ENCODE measurements around the gene L3MBTL4. TPM values are rescaled to one million over a fixed set of nuclear protein-coding genes. Genes with fewer than 3 reads are reported as not detected.

The L3MBTL4 gene
- total and polyA plus RNA-seq, 7 donors = 0.04 to 1.3 (median 0.22) TPM

DNA sequence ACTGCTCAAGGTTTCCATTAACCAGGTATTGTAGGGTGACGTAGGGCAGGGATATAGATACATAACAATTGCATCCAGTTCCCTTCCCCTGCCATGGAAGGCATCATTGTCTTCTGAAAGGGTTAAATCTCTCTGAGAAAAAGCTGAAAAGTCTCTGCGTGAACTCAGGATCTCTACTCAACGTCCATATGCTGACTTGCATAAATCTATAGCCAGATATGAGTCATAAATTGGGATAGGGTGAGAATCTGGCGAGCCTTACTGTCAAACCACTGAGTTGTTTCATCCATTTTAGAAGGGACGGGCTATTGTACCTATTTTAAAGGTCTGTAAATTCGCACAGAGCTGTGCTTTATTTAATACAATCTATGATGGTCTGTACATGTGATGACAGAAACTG, 258.3 kb downstream of the L3MBTL4 start:
- 71 to 74% (median 74%) methylated on average over 6 of the region's 6 CpGs for whole genome bisulfite sequencing, 3 donors
- Histone ChIP-seq H3K4me1 (no peaks in the 10 kb centered on the region), H3K27ac (no peak overlapping the region), H3K4me3 (no peak overlapping the region), H3K27me3 (ENCODE audit: insufficient read depth in 3 of 3, low read length in 2 of 3) (no peaks in the 10 kb centered on the region), H3K9me3 (no peaks in the 10 kb centered on the region), H3K36me3 (ENCODE audit: insufficient read depth in 1 of 2, low read depth in 1 of 2) (no peaks in the 10 kb centered on the region)
- TF ChIP-seq, protein P1, sequence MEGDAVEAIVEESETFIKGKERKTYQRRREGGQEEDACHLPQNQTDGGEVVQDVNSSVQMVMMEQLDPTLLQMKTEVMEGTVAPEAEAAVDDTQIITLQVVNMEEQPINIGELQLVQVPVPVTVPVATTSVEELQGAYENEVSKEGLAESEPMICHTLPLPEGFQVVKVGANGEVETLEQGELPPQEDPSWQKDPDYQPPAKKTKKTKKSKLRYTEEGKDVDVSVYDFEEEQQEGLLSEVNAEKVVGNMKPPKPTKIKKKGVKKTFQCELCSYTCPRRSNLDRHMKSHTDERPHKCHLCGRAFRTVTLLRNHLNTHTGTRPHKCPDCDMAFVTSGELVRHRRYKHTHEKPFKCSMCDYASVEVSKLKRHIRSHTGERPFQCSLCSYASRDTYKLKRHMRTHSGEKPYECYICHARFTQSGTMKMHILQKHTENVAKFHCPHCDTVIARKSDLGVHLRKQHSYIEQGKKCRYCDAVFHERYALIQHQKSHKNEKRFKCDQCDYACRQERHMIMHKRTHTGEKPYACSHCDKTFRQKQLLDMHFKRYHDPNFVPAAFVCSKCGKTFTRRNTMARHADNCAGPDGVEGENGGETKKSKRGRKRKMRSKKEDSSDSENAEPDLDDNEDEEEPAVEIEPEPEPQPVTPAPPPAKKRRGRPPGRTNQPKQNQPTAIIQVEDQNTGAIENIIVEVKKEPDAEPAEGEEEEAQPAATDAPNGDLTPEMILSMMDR (IDR thresholded peaks at IDR 0.05) = no peak
- ATAC-seq (no peak), DNase-seq (no peak)
- intact Hi-C loops (cut with DNase I) = no loop called here

DNA sequence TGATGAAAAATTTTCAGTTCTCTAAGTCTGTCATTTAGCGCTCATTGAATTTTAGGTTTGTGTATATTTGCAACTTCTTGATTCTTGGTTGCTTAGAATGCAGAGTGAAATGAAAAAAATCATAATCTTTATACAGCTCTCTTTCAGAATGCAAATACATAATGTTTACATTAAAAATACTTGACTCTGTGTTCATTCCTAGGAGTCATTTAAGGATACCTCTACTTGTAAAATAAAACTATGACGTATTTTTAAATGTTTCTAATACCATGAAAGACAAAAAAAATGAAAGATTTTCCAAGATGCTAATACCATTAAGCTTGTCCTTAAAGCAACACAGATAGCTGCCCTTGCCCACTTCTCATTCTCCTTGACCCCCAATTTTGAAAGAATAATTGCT, 259.0 kb downstream of the L3MBTL4 start:
- ATAC-seq (no peak), DNase-seq (no peak)
- TF ChIP-seq, protein P1 (IDR thresholded peaks at IDR 0.05) = no peak
- Histone ChIP-seq H3K27me3 (ENCODE audit: insufficient read depth in 3 of 3, low read length in 2 of 3) (no peaks in the 10 kb centered on the region), H3K4me1 (no peaks in the 10 kb centered on the region), H3K4me3 (no peak overlapping the region), H3K27ac (no peak overlapping the region), H3K9me3 (no peaks in the 10 kb centered on the region), H3K36me3 (ENCODE audit: insufficient read depth in 1 of 2, low read depth in 1 of 2) (no peaks in the 10 kb centered on the region)
- WGBS, 3 donors = 86 to 87% (median 87%) methylated on average over 2 of the region's 2 CpGs
- intact Hi-C loops (cut with DNase I) = no loop called here

DNA sequence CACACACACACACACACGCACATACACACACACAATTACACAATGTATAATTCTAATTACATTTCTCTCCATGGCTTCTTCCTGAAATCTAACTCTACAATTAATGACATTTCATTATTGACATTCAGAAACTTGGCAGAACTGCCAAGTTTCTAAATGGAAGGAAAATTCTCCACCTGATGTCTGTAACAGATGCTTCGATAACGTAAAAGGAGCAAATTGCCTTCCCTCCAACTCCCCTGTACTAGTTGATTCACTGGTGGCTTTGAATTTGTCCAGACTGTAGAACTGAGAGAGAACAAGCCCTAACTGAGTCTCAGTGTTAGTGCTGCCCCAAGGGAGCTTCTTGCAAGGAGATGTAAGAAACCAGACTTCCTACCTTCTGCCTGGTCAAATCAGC, 264.3 kb downstream of the L3MBTL4 start:
- no peak for ATAC-seq

DNA sequence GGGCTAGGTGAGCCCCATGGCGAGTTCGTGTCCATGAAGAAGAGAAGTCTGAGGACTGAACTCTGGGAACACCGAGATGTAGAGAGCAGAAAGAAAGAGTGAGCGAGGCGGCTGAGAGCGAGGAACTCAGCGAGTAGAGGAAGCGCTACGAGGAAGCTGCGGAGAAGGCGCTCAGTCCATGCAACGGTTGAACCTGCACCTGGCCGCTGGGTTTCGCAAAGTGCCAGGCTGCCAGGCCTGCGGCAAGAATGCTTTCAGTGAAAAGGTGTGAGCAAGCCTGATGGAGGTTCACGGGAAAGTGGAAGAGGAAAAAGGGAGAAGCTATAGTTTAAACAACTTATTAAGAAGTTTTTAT, 268.4 kb downstream of the L3MBTL4 start:
- WGBS, 3 donors = 86 to 89% (median 88%) methylated on average over 16 of the region's 16 CpGs
- no peak for ATAC-seq
- no peak for DNase-seq
- Histone ChIP-seq H3K27ac (no peak overlapping the region), H3K9me3 (no peaks in the 10 kb centered on the region), H3K36me3 (ENCODE audit: insufficient read depth in 1 of 2, low read depth in 1 of 2) (no peaks in the 10 kb centered on the region), H3K27me3 (ENCODE audit: insufficient read depth in 3 of 3, low read length in 2 of 3) (no peaks in the 10 kb centered on the region), H3K4me1 (no peaks in the 10 kb centered on the region), H3K4me3 (no peak overlapping the region)
- TF ChIP-seq, protein P1 (IDR thresholded peaks at IDR 0.05) = no peak
- intact Hi-C loops (cut with DNase I) = no loop called here

More for the DNA sequence above, 264.3 kb downstream of the L3MBTL4 start:
- whole genome bisulfite sequencing, 3 donors = 67 to 72% (median 68%) methylated on average over 3 of the region's 3 CpGs
- H3K27me3 ChIP-seq (ENCODE audit: insufficient read depth in 3 of 3, low read length in 2 of 3) = no peaks in the 10 kb centered on the region
- no peaks in the 10 kb centered on the region for H3K4me1 ChIP-seq
- H3K27ac ChIP-seq = no peak overlapping the region
- no peaks in the 10 kb centered on the region for H3K36me3 ChIP-seq (ENCODE audit: insufficient read depth in 1 of 2, low read depth in 1 of 2)
- no peak for DNase-seq
- no peak overlapping the region for H3K4me3 ChIP-seq
- intact Hi-C loops (cut with DNase I) = no loop called here
- TF ChIP-seq, protein P1 (IDR thresholded peaks at IDR 0.05) = no peak
- no peaks in the 10 kb centered on the region for H3K9me3 ChIP-seq

DNA sequence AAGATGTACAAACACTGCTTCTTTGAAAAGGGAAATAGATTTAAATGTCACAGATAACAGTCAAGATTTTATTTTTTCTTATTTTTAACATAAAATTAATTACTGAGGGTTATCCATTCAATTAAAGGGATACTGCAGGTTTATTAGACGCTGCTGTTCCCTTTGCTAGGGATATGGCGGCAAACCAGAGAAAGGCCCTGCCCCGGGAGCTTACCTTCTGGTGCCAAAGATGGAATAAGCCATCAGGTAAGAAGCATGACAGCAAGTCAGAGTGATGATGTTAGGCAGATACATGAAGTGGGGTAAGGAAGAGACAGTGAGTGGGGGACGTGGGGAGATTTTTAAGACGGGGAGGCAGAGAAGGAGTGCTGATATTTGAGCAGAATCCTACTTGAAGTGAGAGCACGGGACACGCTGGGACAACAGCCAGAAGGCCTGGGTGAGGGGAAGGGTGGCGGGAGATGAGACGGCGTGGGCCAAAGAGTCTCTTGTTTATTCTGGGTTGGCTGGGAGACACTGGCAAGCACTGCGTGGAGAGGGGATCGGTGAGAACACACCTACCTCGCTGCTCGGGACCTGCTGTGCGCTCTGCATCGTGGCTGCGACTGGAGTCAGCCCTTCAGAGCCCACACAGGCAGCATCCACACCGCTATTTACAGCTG, 268.9 kb downstream of the L3MBTL4 start:
- WGBS, 3 donors = 70 to 79% (median 75%) methylated on average over 18 of the region's 18 CpGs
- DNase-seq (no peak), ATAC-seq (no peak)
- Histone ChIP-seq H3K4me1 (no peaks in the 10 kb centered on the region), H3K27ac (no peak overlapping the region), H3K4me3 (no peak overlapping the region), H3K9me3 (no peaks in the 10 kb centered on the region), H3K27me3 (ENCODE audit: insufficient read depth in 3 of 3, low read length in 2 of 3) (no peaks in the 10 kb centered on the region), H3K36me3 (ENCODE audit: insufficient read depth in 1 of 2, low read depth in 1 of 2) (no peaks in the 10 kb centered on the region)
- intact Hi-C loops (cut with DNase I) = no loop called here
- TF ChIP-seq, protein P1 (IDR thresholded peaks at IDR 0.05) = no peak
